Heart left ventricle (tissue), 13 donors: ENCODE measurements around the gene SLC26A8.

Experiments used
- POLR2A ChIP-seq, 2 donors: fragments of 450-650 bp; IDR thresholded peaks; one replicate each; pipeline ENCODE4 v1.6.1; 2017; ENCODE audit warnings: antibody characterized with exemption in 2 of 2, mild to moderate bottlenecking in 2 of 2, moderate library complexity in 2 of 2
- TF ChIP-seq, protein P1 (sequence below), 12 donors: fragments of 200-600 bp; sonication (generic) in 4 of 12; IDR thresholded peaks; one replicate each; pipeline versions ENCODE4 v1.5.0 to v1.8.0; 2018 to 2022; ENCODE audit warnings: antibody characterized with exemption in 12 of 12, mild to moderate bottlenecking in 5 of 12
- donor health status: ischemic (EF 13 %, LVEDD 7.1; RV severe dilation, severe dysfunction).
- donor health status: DM: no; HTN: yes; CAD: no.
- donor health status: DM: no; HTN: no; CAD: no.
- donor health status: ischemic (EF 25% LVEDD 6.9; RV normal size, moderate dysfunction).
- donor health status: ischemic (EF 25% LVEDD 5.7; RV mildly dilated, moderate dysfunction).
- donor health status: ischemic (EF 35%, LVEDD 5.7; RV mildly dilated, moderate dysfunction).
- donor health status: nonischemic (EF 11% LVEDD 7.7; RV severe dilation, severe dysfunction).
- donor health status: DM: yes; HTN: yes; CAD: no.
- donor health status: PGD.
- donor health status: ischemic (EF 29% LVEDD 5.4; RV normal size, mild dysfunction).
- donor health status: nonischemic (EF 23%, LVEDD 6.1; RV moderate dilation, normal function).

DNA sequence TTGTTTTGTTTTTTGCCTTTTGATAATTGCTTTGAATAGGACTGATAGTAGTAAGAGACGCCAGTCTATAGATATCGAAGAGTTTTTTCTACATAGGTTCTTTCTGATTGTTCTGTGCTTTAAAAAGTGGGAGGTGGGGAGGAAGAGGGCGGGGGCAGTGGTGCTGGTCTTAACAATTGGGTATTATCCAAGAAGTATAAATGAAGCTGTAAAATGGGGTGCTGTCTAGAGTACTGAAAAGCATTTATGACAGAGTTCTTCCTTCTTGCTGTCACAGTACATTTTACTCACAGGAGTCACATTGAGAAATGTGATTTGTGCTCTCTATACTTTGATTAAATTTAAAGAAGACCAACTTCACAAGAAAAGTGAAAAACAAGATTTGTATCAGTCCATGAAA lies 44.1 kb upstream of the SLC26A8 start:
- TF ChIP-seq, protein P1, sequence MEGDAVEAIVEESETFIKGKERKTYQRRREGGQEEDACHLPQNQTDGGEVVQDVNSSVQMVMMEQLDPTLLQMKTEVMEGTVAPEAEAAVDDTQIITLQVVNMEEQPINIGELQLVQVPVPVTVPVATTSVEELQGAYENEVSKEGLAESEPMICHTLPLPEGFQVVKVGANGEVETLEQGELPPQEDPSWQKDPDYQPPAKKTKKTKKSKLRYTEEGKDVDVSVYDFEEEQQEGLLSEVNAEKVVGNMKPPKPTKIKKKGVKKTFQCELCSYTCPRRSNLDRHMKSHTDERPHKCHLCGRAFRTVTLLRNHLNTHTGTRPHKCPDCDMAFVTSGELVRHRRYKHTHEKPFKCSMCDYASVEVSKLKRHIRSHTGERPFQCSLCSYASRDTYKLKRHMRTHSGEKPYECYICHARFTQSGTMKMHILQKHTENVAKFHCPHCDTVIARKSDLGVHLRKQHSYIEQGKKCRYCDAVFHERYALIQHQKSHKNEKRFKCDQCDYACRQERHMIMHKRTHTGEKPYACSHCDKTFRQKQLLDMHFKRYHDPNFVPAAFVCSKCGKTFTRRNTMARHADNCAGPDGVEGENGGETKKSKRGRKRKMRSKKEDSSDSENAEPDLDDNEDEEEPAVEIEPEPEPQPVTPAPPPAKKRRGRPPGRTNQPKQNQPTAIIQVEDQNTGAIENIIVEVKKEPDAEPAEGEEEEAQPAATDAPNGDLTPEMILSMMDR (IDR thresholded peaks at IDR 0.05), result no peak
- no peak for TF ChIP-seq POLR2A (IDR thresholded peaks at IDR 0.05)
